Activated CD4-positive, alpha-beta memory T cell treated with anti-CD3 and anti-CD28 coated beads, Interleukin-2, amount 10 ng/mL, durations not matched to agents 7 days and 5 days (primary cell): ENCODE data around the gene GMIP. TPM values are rescaled to one million over a fixed set of nuclear protein-coding genes. Genes with fewer than 3 reads are reported as not detected.

Experiments used
- CTCF ChIA-PET: fragments of 350-600 bp; sonication (Branson Sonifier 250); formaldehyde crosslinking; loops from one replicate; lab custom pipeline; 2021; ENCODE audit warnings: antibody characterized with exemption, inconsistent platforms; lab: Charles Lee
- POLR2A ChIA-PET: fragments of 350-600 bp; sonication (Branson Sonifier 250); formaldehyde crosslinking; loops from one replicate; lab custom pipeline; 2021; ENCODE audit warnings: antibody characterized with exemption; lab: Charles Lee
- DNase-seq: peaks from one replicate; pipeline ENCODE4 v3.0.0-alpha.2; 2020
- H3K27ac Mint-ChIP-seq: one replicate; pipeline ENCODE4 v1.8.0; 2021; ENCODE audit warnings: mild to moderate bottlenecking, mixed read lengths
- H3K27me3 Mint-ChIP-seq: one replicate; pipeline ENCODE4 v1.8.0; 2021; ENCODE audit warnings: mixed read lengths
- H3K36me3 Mint-ChIP-seq: one replicate; pipeline ENCODE4 v1.8.0; 2021; ENCODE audit warnings: low read depth, mixed read lengths
- H3K4me1 Mint-ChIP-seq: one replicate; pipeline ENCODE4 v1.8.0; 2021; ENCODE audit warnings: mixed read lengths
- H3K4me3 Mint-ChIP-seq: one replicate; pipeline ENCODE4 v1.8.0; 2021; ENCODE audit warnings: mild to moderate bottlenecking, mixed read lengths
- H3K9me3 Mint-ChIP-seq: one replicate; pipeline ENCODE4 v1.8.0; 2021; ENCODE audit warnings: mixed read lengths
- total RNA-seq, 2 experiments: library from RNA; stranded (reverse); gene quantifications; one replicate each; pipeline ENCODE4 v1.2.3, GENCODE V29; 2021

GMIP gene
- total RNA-seq, 2 experiments from 2014 or later = 111 to 112 TPM

DNA sequence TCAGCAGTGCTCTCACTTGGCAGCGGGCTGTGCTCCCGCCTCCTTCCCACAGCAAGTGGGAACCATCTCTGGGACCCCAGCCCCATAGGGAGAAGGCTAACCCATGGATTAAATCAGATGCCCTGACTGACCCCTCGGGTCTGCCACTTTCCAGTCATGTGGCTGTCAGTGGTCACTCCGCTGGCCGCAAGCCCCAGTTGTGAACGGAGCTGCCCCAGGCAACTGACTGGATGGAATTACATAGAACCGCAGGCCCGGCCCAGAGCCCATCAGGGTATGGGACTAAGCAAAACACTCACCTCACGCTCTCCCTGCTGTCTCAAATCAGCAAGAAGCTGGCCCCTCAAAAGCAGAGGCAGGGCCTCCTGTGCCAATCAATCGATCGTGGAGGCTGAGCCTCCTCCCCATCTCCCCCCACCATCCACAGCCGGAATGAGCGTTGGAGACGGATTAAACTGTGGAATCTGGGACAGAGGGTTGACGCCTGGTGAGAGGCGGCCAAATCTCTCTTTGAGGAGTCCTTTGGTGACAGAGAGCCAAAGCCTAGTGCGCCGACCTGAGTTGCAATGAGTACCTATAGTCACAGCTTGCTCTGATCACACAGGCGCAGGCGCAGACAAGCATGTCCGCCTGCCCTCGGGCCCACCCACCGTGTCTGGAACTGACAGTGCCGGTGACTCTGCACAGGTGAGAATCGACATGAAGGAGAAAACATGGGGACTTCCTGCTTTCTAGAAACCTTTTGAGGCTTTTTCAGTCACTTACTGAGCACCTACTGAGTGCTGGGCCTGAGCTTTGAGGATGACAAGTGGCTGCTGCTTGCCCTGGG lies 63.7 kb downstream of the GMIP start:
- H3K27ac Mint-ChIP-seq = no peak overlapping the region
- H3K27me3 Mint-ChIP-seq = no peaks in the 10 kb centered on the region
- ChIA-PET POLR2A (interaction anchor here (0.7 to 2.6 kb wide), 5 partner anchors 10 to 89 kb away, joined by 3 to 7 read pairs (median 3); partner anchors contain the start of gene ZNF101), CTCF (no interaction called here)
- H3K4me3 Mint-ChIP-seq = no peak overlapping the region
- H3K36me3 Mint-ChIP-seq = peaks cover 41% of the 10 kb centered on the region
- no peaks in the 10 kb centered on the region for H3K9me3 Mint-ChIP-seq
- peaks cover 33% of the 10 kb centered on the region for H3K4me1 Mint-ChIP-seq
- no peak for DNase-seq

Other genes starting within 250 kb of the GMIP start
- 100 to 1,000 TPM; 109 to 113 TPM for gene GATAD2A, start 238.0 kb downstream of the GMIP start, total RNA-seq
- 1 to 10 TPM; 5.3 to 5.7 TPM for gene TSSK6, start 128.1 kb downstream of the GMIP start, total RNA-seq
- 100 to 1,000 TPM; 371 to 388 TPM for gene NDUFA13, start 127.4 kb downstream of the GMIP start, total RNA-seq
- gene YJEFN3, start 114.7 kb downstream of the GMIP start, total RNA-seq = 1 to 10 TPM; 8.2 to 8.7 TPM
- under 1 TPM in 1 of 2 experiments, not detected in 1; 0.08 TPM for gene CILP2, start 105.4 kb downstream of the GMIP start, total RNA-seq
- gene PBX4, start 25.0 kb downstream of the GMIP start, total RNA-seq = 10 to 100 TPM; 49.0 to 55.6 TPM
- 10 to 100 TPM; 43.2 to 46.2 TPM for gene LPAR2, start 15.4 kb downstream of the GMIP start, total RNA-seq
- 100 to 1,000 TPM; 102 to 107 TPM for gene ATP13A1, start 20.0 kb upstream of the GMIP start, total RNA-seq
- gene ZNF101, start 25.2 kb upstream of the GMIP start, total RNA-seq = 100 to 1,000 TPM; 105 to 108 TPM
- 1 to 10 TPM; 8.0 to 8.4 TPM for gene ZNF14, start 89.5 kb upstream of the GMIP start, total RNA-seq
- gene ZNF506, start 178.1 kb upstream of the GMIP start, total RNA-seq = 10 to 100 TPM; 24.6 to 25.5 TPM
- gene ZNF253, start 222.2 kb upstream of the GMIP start, total RNA-seq = 10 to 100 TPM; 12.9 to 14.7 TPM